CD4-positive, CD25-positive, alpha-beta regulatory T cell (primary cell): ENCODE data around the gene CADM2. TPM values are rescaled to one million over a fixed set of nuclear protein-coding genes. Genes with fewer than 3 reads are reported as not detected.
"Not testable (repeated sequence)": the region's sequence is repeated elsewhere in the genome, so short reads cannot be mapped to it uniquely, and the experiment has no call there.

Experiments
- ATAC-seq, 2 donors: fragments of 150-1000 bp; cut with Tn5 transposase; one replicate each; pipeline ENCODE4 v1.10.0; 2021; ENCODE audit warnings: low read depth in 2 of 2, moderate number of reproducible peaks in 2 of 2, moderate library complexity in 1 of 2
- DNase-seq, 3 donors: peaks; one replicate each; pipeline versions ENCODE4 v3.0.0 to v3.0.0-alpha.2; 2012 to 2022; ENCODE audit warnings: mixed read lengths in 1 of 3
- H3K27ac ChIP-seq: one replicate; pipeline ENCODE4 v1.7.0; 2013; ENCODE audit warnings: mild to moderate bottlenecking, low read length; ENCODE audit not compliant: insufficient read depth, poor library complexity, severe bottlenecking
- H3K27me3 ChIP-seq: one replicate; pipeline ENCODE4 v1.7.0; 2013; ENCODE audit warnings: low read length; ENCODE audit not compliant: control insufficient read depth, insufficient read depth
- H3K36me3 ChIP-seq: one replicate; pipeline ENCODE4 v1.7.0; 2013; ENCODE audit warnings: mild to moderate bottlenecking, low read length, moderate library complexity; ENCODE audit not compliant: control insufficient read depth, insufficient read depth
- H3K4me1 ChIP-seq: 2 replicates; pipeline ENCODE4 v1.7.0; 2013; ENCODE audit warnings: mild to moderate bottlenecking, low read length; ENCODE audit not compliant: insufficient read depth, control insufficient read depth, poor library complexity, severe bottlenecking
- H3K4me3 ChIP-seq: one replicate; pipeline ENCODE4 v1.7.0; 2013; ENCODE audit warnings: low read depth, mild to moderate bottlenecking, low read length, moderate library complexity
- H3K9me3 ChIP-seq, 2 experiments: 1 replicate in 1 of 2; 2 replicates in 1 of 2; pipeline ENCODE4 v1.7.0; 2013; ENCODE audit warnings: low read length in 2 of 2, mild to moderate bottlenecking in 1 of 2, moderate library complexity in 1 of 2; ENCODE audit not compliant: control insufficient read depth in 2 of 2
- H3K27ac Mint-ChIP-seq, 3 donors: one replicate each; pipeline ENCODE4 v1.8.0; 2020 to 2022; ENCODE audit warnings: mild to moderate bottlenecking in 3 of 3, mixed read lengths in 3 of 3, moderate library complexity in 2 of 3
- H3K27me3 Mint-ChIP-seq: one replicate; pipeline ENCODE4 v1.8.0; 2022; ENCODE audit warnings: mild to moderate bottlenecking, mixed read lengths
- H3K36me3 Mint-ChIP-seq: one replicate; pipeline ENCODE4 v1.8.0; 2020; ENCODE audit warnings: mixed read lengths
- H3K4me1 Mint-ChIP-seq, 4 donors: one replicate each; pipeline ENCODE4 v1.8.0; 2020 to 2022; ENCODE audit warnings: mixed read lengths in 4 of 4, mild to moderate bottlenecking in 1 of 4
- H3K4me3 Mint-ChIP-seq, 4 donors: one replicate each; pipeline ENCODE4 v1.8.0; 2020 to 2022; ENCODE audit warnings: mild to moderate bottlenecking in 4 of 4, mixed read lengths in 4 of 4, moderate library complexity in 3 of 4
- H3K9me3 Mint-ChIP-seq, 7 donors: one replicate each; pipeline ENCODE4 v1.8.0; 2020 to 2022; ENCODE audit warnings: mixed read lengths in 7 of 7, mild to moderate bottlenecking in 3 of 7, moderate library complexity in 2 of 7
- polyA plus RNA-seq, 4 donors: library from polyadenylated mRNA; unstranded; fragments of 300-500 nt; fragmentation: Illumina TruSeq; gene quantifications; one replicate each; pipeline ENCODE4 v1.2.3, GENCODE V29; 2021
- total RNA-seq: library from RNA; stranded (reverse); gene quantifications from one replicate; pipeline ENCODE4 v1.2.3, GENCODE V29; 2022

The CADM2 gene
- total and polyA plus RNA-seq, 5 donors from 2014 or later: not detected

- peaks cover 0 to 15% (median 5%) of the 10 kb centered on the region in 7 donors for H3K9me3 Mint-ChIP-seq
- no peaks in the 10 kb centered on the region for H3K36me3 Mint-ChIP-seq
- H3K27ac ChIP-seq: no peak overlapping the region
- H3K4me1 Mint-ChIP-seq: no peaks in the 10 kb centered on the region
- H3K4me3 ChIP-seq: no peak overlapping the region
- DNase-seq: no peak
- H3K9me3 ChIP-seq: peaks cover 0 to 3% of the 10 kb centered on the region in 2 experiments
- no peaks in the 10 kb centered on the region for H3K36me3 ChIP-seq
- H3K4me1 ChIP-seq: no peaks in the 10 kb centered on the region
- H3K4me3 Mint-ChIP-seq: no peak overlapping the region
- H3K27me3 ChIP-seq: no peaks in the 10 kb centered on the region
- no peaks in the 10 kb centered on the region for H3K27me3 Mint-ChIP-seq
- no peak overlapping the region for H3K27ac Mint-ChIP-seq
- ATAC-seq: no peak
Observed at GRCh38 chr3:85090495-85090894, 131.7 kb downstream of the CADM2 start.

GRCh38 chr3:85100316-85100715 lies 141.5 kb downstream of the CADM2 start:
- no peaks in the 10 kb centered on the region for H3K4me1 Mint-ChIP-seq
- Histone ChIP-seq H3K4me3 (no peak overlapping the region), H3K9me3 (peaks cover 0 to 2% of the 10 kb centered on the region in 2 experiments), H3K36me3 (no peaks in the 10 kb centered on the region), H3K27me3 (no peaks in the 10 kb centered on the region), H3K4me1 (no peaks in the 10 kb centered on the region), H3K27ac (no peak overlapping the region)
- no peaks in the 10 kb centered on the region for H3K36me3 Mint-ChIP-seq
- H3K27me3 Mint-ChIP-seq: no peaks in the 10 kb centered on the region
- ATAC-seq: no peak
- H3K27ac Mint-ChIP-seq: no peak overlapping the region
- H3K4me3 Mint-ChIP-seq: no peak overlapping the region
- DNase-seq: no peak
- H3K9me3 Mint-ChIP-seq: peaks cover 0 to 11% (median 5%) of the 10 kb centered on the region in 7 donors

GRCh38 chr3:85102781-85103180 lies 144.0 kb downstream of the CADM2 start:
- H3K4me3 Mint-ChIP-seq: no peak overlapping the region
- H3K9me3 Mint-ChIP-seq: peaks cover 3 to 12% (median 9%) of the 10 kb centered on the region in 7 donors
- Histone ChIP-seq H3K4me3 (no peak overlapping the region), H3K4me1 (no peaks in the 10 kb centered on the region), H3K27me3 (no peaks in the 10 kb centered on the region), H3K36me3 (no peaks in the 10 kb centered on the region), H3K27ac (no peak overlapping the region), H3K9me3 (peaks cover 0 to 4% of the 10 kb centered on the region in 2 experiments)
- H3K4me1 Mint-ChIP-seq: no peaks in the 10 kb centered on the region
- H3K36me3 Mint-ChIP-seq: no peaks in the 10 kb centered on the region
- DNase-seq (no peak), ATAC-seq (no peak)
- no peaks in the 10 kb centered on the region for H3K27me3 Mint-ChIP-seq
- H3K27ac Mint-ChIP-seq: no peak overlapping the region

- H3K9me3 Mint-ChIP-seq: peaks cover 2 to 13% (median 6%) of the 10 kb centered on the region in 7 donors
Observed at GRCh38 chr3:85110393-85110792, 151.6 kb downstream of the CADM2 start.

GRCh38 chr3:85120879-85121278 lies 162.1 kb downstream of the CADM2 start:
- Mint-ChIP-seq H3K4me1 (no peaks in the 10 kb centered on the region), H3K4me3 (no peak overlapping the region), H3K27me3 (no peaks in the 10 kb centered on the region), H3K9me3 (peaks cover 6 to 22% (median 10%) of the 10 kb centered on the region in 7 donors), H3K27ac (no peak overlapping the region), H3K36me3 (no peaks in the 10 kb centered on the region)
- Histone ChIP-seq H3K27me3 (no peaks in the 10 kb centered on the region), H3K4me1 (no peaks in the 10 kb centered on the region), H3K9me3 (peaks cover 0 to 8% of the 10 kb centered on the region in 2 experiments), H3K36me3 (no peaks in the 10 kb centered on the region), H3K27ac (no peak overlapping the region), H3K4me3 (no peak overlapping the region)
- DNase-seq (no peak), ATAC-seq (no peak)

More at GRCh38 chr3:85110393-85110792, 151.6 kb downstream of the CADM2 start:
- H3K4me1 ChIP-seq: no peaks in the 10 kb centered on the region
- Mint-ChIP-seq H3K4me1 (no peaks in the 10 kb centered on the region), H3K36me3 (no peaks in the 10 kb centered on the region), H3K27me3 (no peaks in the 10 kb centered on the region), H3K4me3 (no peak overlapping the region), H3K27ac (no peak overlapping the region)
- ATAC-seq (no peak), DNase-seq (no peak)
- H3K36me3 ChIP-seq: no peaks in the 10 kb centered on the region
- peaks cover 5% of the 10 kb centered on the region in 2 experiments for H3K9me3 ChIP-seq
- no peak overlapping the region for H3K27ac ChIP-seq
- no peak overlapping the region for H3K4me3 ChIP-seq
- no peaks in the 10 kb centered on the region for H3K27me3 ChIP-seq

GRCh38 chr3:85132864-85133263 lies 174.1 kb downstream of the CADM2 start:
- not testable (repeated sequence) for H3K27ac Mint-ChIP-seq, DNase-seq, H3K27me3 Mint-ChIP-seq, H3K9me3 ChIP-seq, H3K4me1 ChIP-seq, H3K4me3 ChIP-seq, H3K36me3 Mint-ChIP-seq, H3K27me3 ChIP-seq, H3K4me1 Mint-ChIP-seq, H3K27ac ChIP-seq, H3K36me3 ChIP-seq, ATAC-seq
- peak overlapping the region in 1 of 4 donors; percentile 51 for H3K4me3 Mint-ChIP-seq
- H3K9me3 Mint-ChIP-seq: peaks cover 0 to 13% (median 5%) of the 10 kb centered on the region in 7 donors

- H3K4me3 Mint-ChIP-seq, H3K27me3 Mint-ChIP-seq, H3K9me3 ChIP-seq, H3K27me3 ChIP-seq, H3K4me1 Mint-ChIP-seq, DNase-seq, H3K36me3 Mint-ChIP-seq, H3K4me3 ChIP-seq, H3K27ac Mint-ChIP-seq, H3K9me3 Mint-ChIP-seq, ATAC-seq, H3K27ac ChIP-seq, H3K36me3 ChIP-seq, H3K4me1 ChIP-seq: not testable (repeated sequence)
Observed at GRCh38 chr3:85133691-85134420, 175.1 kb downstream of the CADM2 start.

GRCh38 chr3:85142626-85143025 lies 183.8 kb downstream of the CADM2 start:
- H3K27me3 Mint-ChIP-seq: no peaks in the 10 kb centered on the region
- no peak for DNase-seq
- no peaks in the 10 kb centered on the region for H3K36me3 Mint-ChIP-seq
- H3K9me3 ChIP-seq: peaks cover 0 to 3% of the 10 kb centered on the region in 2 experiments
- H3K4me3 Mint-ChIP-seq: no peak overlapping the region
- peaks cover 0 to 13% (median 6%) of the 10 kb centered on the region in 7 donors for H3K9me3 Mint-ChIP-seq
- H3K4me3 ChIP-seq: no peak overlapping the region
- no peaks in the 10 kb centered on the region for H3K27me3 ChIP-seq
- no peak overlapping the region for H3K27ac Mint-ChIP-seq
- ATAC-seq: no peak
- no peak overlapping the region for H3K27ac ChIP-seq
- H3K4me1 Mint-ChIP-seq: no peaks in the 10 kb centered on the region
- H3K36me3 ChIP-seq: no peaks in the 10 kb centered on the region
- no peaks in the 10 kb centered on the region for H3K4me1 ChIP-seq
